ENCODE data around the gene STX3.

DNA sequence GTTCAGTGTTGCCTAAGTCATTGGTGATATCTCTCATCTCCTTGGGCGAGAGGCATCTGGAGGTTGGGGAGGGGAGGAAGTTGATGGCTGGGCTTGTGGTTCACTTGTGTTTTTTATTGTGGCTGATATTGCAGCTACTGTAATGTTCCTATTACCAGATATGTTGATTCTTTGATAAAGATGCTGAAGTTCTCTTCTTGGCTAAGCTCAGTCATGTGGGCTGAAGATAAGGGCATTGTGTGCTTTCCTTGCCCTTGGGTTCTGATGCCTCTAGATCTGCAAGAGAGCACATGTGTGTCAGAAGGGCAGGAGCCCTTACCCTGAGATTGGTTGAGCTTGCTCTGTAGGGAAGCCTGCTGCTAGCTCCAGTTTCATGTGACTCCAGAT, 12.0 kb downstream of the STX3 start:
- TF ChIP-seq CTCF (IDR thresholded peaks at IDR 0.05) (no peak), EZH2 (IDR thresholded peaks at IDR 0.05; ENCODE audit: borderline replicate concordance, insufficient read depth, low read depth, low read length, poor library complexity, severe bottlenecking) (no peak)

Data from B cell (primary cell).